SK-N-SH treated with all-trans-retinoic acid at 6 μM for 48 hours (cell line): ENCODE data around the gene SIRT1.

ENCODE experiments used
- ATAC-seq: fragments of 200-7000 bp; cut with Tn5 transposase; 3 replicates; pipeline ENCODE4 v1.9.1; 2020; ENCODE audit warnings: mild to moderate bottlenecking, moderate library complexity
- ARNTL ChIP-seq: fragments of 450-650 bp; formaldehyde crosslinking; IDR thresholded peaks from 2 replicates; pipeline ENCODE4 v1.5.0; 2020; ENCODE audit warnings: low read depth, mild to moderate bottlenecking, moderate library complexity, borderline replicate concordance
- BACH2 ChIP-seq: fragments of 250-450 bp; sonication (Bioruptor Pico); IDR thresholded peaks from 2 replicates; pipeline ENCODE4 v1.9.0; 2021; ENCODE audit warnings: mild to moderate bottlenecking, borderline replicate concordance
- CREB5 ChIP-seq: fragments of 250-450 bp; sonication (Bioruptor Pico); IDR thresholded peaks from 2 replicates; pipeline ENCODE4 v1.5.1; 2020; ENCODE audit warnings: low read depth, mild to moderate bottlenecking, moderate library complexity
- CSDC2 ChIP-seq: fragments of 250-450 bp; sonication (Bioruptor Pico); IDR thresholded peaks from 2 replicates; pipeline ENCODE4 v1.5.0; 2020; ENCODE audit warnings: mild to moderate bottlenecking, moderate library complexity
- ESRRG ChIP-seq: fragments of 250-450 bp; sonication (Bioruptor Pico); IDR thresholded peaks from 2 replicates; pipeline ENCODE4 v1.6.1; 2021; ENCODE audit warnings: mild to moderate bottlenecking
- GLIS3 ChIP-seq: fragments of 250-450 bp; sonication (Bioruptor Pico); IDR thresholded peaks from 2 replicates; pipeline ENCODE4 v1.5.0; 2020; ENCODE audit warnings: mild to moderate bottlenecking, moderate library complexity
- OSR1 ChIP-seq: fragments of 250-450 bp; sonication (Bioruptor Pico); IDR thresholded peaks from 2 replicates; pipeline ENCODE4 v1.8.0; 2022; ENCODE audit warnings: moderate library complexity, mild to moderate bottlenecking, inconsistent platforms
- POU6F1 ChIP-seq: fragments of 250-450 bp; sonication (Bioruptor Pico); IDR thresholded peaks from 2 replicates; pipeline ENCODE4 v1.8.0; 2021; ENCODE audit warnings: low read depth, mild to moderate bottlenecking, moderate library complexity, borderline replicate concordance
- PPARA ChIP-seq: fragments of 250-450 bp; sonication (Bioruptor Pico); IDR thresholded peaks from 2 replicates; pipeline ENCODE4 v1.5.0; 2020; ENCODE audit warnings: mild to moderate bottlenecking, borderline replicate concordance
- RARB ChIP-seq: fragments of 250-450 bp; sonication (Bioruptor Pico); IDR thresholded peaks from 2 replicates; pipeline ENCODE4 v1.8.0; 2021; ENCODE audit warnings: mild to moderate bottlenecking, moderate library complexity
- SNAI2 ChIP-seq: fragments of 250-450 bp; sonication (Bioruptor Pico); IDR thresholded peaks from 2 replicates; pipeline ENCODE4 v1.5.0; 2020; ENCODE audit warnings: mild to moderate bottlenecking, moderate library complexity
- TCF4 ChIP-seq: fragments of 250-450 bp; sonication (Bioruptor Pico); IDR thresholded peaks from 2 replicates; pipeline ENCODE4 v1.8.0; 2021; ENCODE audit warnings: mild to moderate bottlenecking, moderate library complexity, borderline replicate concordance
- TOX ChIP-seq: fragments of 250-450 bp; sonication (Bioruptor Pico); IDR thresholded peaks from 2 replicates; pipeline ENCODE4 v1.8.0; 2021; ENCODE audit warnings: mild to moderate bottlenecking, moderate library complexity, borderline replicate concordance
- ZC3H10 ChIP-seq: fragments of 250-450 bp; sonication (Bioruptor Pico); IDR thresholded peaks from 2 replicates; pipeline ENCODE4 v1.5.1; 2021; ENCODE audit warnings: mild to moderate bottlenecking, moderate library complexity
- ZFP3 ChIP-seq: fragments of 250-450 bp; sonication (Bioruptor Pico); IDR thresholded peaks from 2 replicates; pipeline ENCODE4 v1.5.0; 2020; ENCODE audit warnings: mild to moderate bottlenecking, moderate library complexity
- ZFP30 ChIP-seq: fragments of 450-650 bp; formaldehyde crosslinking; IDR thresholded peaks from 2 replicates; pipeline ENCODE4 v1.5.0; 2022; ENCODE audit warnings: mild to moderate bottlenecking, moderate library complexity
- ZNF565 ChIP-seq: fragments of 450-650 bp; formaldehyde crosslinking; conservative IDR thresholded peaks from 2 replicates; pipeline ENCODE4 v1.5.0; 2020; ENCODE audit warnings: low read depth, mild to moderate bottlenecking, moderate library complexity
- ZNF70 ChIP-seq: fragments of 450-650 bp; formaldehyde crosslinking; IDR thresholded peaks from 2 replicates; pipeline ENCODE4 v1.5.0; 2020; ENCODE audit warnings: mild to moderate bottlenecking, moderate library complexity
- ZNF8 ChIP-seq: fragments of 450-650 bp; formaldehyde crosslinking; IDR thresholded peaks from 2 replicates; pipeline ENCODE4 v1.5.0; 2020; ENCODE audit warnings: mild to moderate bottlenecking, moderate library complexity
- TF ChIP-seq, protein P1 (sequence below): fragments of 250-450 bp; sonication (Bioruptor Pico); IDR thresholded peaks from 2 replicates; pipeline ENCODE4 v1.5.0; 2020; ENCODE audit warnings: mild to moderate bottlenecking, moderate library complexity
- TF ChIP-seq, protein P2 (sequence below): fragments of 250-450 bp; sonication (Bioruptor Pico); IDR thresholded peaks from 2 replicates; pipeline ENCODE4 v1.5.1; 2021; ENCODE audit warnings: mild to moderate bottlenecking, moderate library complexity
- TF ChIP-seq, protein P3 (sequence below): fragments of 250-450 bp; sonication (Bioruptor Pico); IDR thresholded peaks from 2 replicates; pipeline ENCODE4 v1.8.0; 2020; ENCODE audit warnings: mild to moderate bottlenecking, moderate library complexity, borderline replicate concordance

Gene SIRT1

GRCh38 chr10:67868132-67868531 is 16.3 kb upstream of the SIRT1 start:
- TF ChIP-seq ESRRG, result no peak
- no peak for TF ChIP-seq POU6F1 (CRISPR knock-in tag)
- no peak for TF ChIP-seq SNAI2 (CRISPR knock-in tag)
- TF ChIP-seq ZNF8 (CRISPR knock-in tag), result no peak
- TF ChIP-seq, protein P1, sequence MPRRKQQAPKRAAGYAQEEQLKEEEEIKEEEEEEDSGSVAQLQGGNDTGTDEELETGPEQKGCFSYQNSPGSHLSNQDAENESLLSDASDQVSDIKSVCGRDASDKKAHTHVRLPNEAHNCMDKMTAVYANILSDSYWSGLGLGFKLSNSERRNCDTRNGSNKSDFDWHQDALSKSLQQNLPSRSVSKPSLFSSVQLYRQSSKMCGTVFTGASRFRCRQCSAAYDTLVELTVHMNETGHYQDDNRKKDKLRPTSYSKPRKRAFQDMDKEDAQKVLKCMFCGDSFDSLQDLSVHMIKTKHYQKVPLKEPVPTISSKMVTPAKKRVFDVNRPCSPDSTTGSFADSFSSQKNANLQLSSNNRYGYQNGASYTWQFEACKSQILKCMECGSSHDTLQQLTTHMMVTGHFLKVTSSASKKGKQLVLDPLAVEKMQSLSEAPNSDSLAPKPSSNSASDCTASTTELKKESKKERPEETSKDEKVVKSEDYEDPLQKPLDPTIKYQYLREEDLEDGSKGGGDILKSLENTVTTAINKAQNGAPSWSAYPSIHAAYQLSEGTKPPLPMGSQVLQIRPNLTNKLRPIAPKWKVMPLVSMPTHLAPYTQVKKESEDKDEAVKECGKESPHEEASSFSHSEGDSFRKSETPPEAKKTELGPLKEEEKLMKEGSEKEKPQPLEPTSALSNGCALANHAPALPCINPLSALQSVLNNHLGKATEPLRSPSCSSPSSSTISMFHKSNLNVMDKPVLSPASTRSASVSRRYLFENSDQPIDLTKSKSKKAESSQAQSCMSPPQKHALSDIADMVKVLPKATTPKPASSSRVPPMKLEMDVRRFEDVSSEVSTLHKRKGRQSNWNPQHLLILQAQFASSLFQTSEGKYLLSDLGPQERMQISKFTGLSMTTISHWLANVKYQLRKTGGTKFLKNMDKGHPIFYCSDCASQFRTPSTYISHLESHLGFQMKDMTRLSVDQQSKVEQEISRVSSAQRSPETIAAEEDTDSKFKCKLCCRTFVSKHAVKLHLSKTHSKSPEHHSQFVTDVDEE, result no peak
- TF ChIP-seq TCF4 (CRISPR knock-in tag), result no peak
- no peak for TF ChIP-seq RARB (CRISPR knock-in tag)
- TF ChIP-seq PPARA (CRISPR knock-in tag), result no peak
- TF ChIP-seq GLIS3 (CRISPR knock-in tag), result no peak
- TF ChIP-seq ZC3H10 (CRISPR knock-in tag), result no peak
- no peak for TF ChIP-seq ZFP30 (CRISPR knock-in tag)
- no peak for ATAC-seq

GRCh38 chr10:67869996-67870395 is 14.5 kb upstream of the SIRT1 start:
- no peak for TF ChIP-seq ARNTL (CRISPR knock-in tag)
- no peak for TF ChIP-seq CSDC2 (CRISPR knock-in tag)
- TF ChIP-seq, protein P2, sequence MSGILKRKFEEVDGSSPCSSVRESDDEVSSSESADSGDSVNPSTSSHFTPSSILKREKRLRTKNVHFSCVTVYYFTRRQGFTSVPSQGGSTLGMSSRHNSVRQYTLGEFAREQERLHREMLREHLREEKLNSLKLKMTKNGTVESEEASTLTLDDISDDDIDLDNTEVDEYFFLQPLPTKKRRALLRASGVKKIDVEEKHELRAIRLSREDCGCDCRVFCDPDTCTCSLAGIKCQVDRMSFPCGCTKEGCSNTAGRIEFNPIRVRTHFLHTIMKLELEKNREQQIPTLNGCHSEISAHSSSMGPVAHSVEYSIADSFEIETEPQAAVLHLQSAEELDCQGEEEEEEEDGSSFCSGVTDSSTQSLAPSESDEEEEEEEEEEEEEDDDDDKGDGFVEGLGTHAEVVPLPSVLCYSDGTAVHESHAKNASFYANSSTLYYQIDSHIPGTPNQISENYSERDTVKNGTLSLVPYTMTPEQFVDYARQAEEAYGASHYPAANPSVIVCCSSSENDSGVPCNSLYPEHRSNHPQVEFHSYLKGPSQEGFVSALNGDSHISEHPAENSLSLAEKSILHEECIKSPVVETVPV (CRISPR knock-in tag), result no peak
- no peak for TF ChIP-seq ZFP3 (CRISPR knock-in tag)
- TF ChIP-seq RARB (CRISPR knock-in tag), result no peak
- TF ChIP-seq, protein P3, sequence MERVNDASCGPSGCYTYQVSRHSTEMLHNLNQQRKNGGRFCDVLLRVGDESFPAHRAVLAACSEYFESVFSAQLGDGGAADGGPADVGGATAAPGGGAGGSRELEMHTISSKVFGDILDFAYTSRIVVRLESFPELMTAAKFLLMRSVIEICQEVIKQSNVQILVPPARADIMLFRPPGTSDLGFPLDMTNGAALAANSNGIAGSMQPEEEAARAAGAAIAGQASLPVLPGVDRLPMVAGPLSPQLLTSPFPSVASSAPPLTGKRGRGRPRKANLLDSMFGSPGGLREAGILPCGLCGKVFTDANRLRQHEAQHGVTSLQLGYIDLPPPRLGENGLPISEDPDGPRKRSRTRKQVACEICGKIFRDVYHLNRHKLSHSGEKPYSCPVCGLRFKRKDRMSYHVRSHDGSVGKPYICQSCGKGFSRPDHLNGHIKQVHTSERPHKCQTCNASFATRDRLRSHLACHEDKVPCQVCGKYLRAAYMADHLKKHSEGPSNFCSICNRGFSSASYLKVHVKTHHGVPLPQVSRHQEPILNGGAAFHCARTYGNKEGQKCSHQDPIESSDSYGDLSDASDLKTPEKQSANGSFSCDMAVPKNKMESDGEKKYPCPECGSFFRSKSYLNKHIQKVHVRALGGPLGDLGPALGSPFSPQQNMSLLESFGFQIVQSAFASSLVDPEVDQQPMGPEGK (CRISPR knock-in tag), result no peak
- no peak for TF ChIP-seq ZNF565 (CRISPR knock-in tag)
- no peak for TF ChIP-seq TOX
- no peak for TF ChIP-seq GLIS3 (CRISPR knock-in tag)
- TF ChIP-seq PPARA (CRISPR knock-in tag), result no peak
- TF ChIP-seq POU6F1 (CRISPR knock-in tag), result no peak
- TF ChIP-seq ZNF70 (CRISPR knock-in tag), result no peak
- TF ChIP-seq ZC3H10 (CRISPR knock-in tag), result no peak
- TF ChIP-seq SNAI2 (CRISPR knock-in tag), result no peak
- TF ChIP-seq OSR1, result no peak
- TF ChIP-seq TCF4 (CRISPR knock-in tag), result no peak
- TF ChIP-seq BACH2 (CRISPR knock-in tag), result no peak
- TF ChIP-seq CREB5 (CRISPR knock-in tag), result no peak
- no peak for ATAC-seq
